Activated CD8-positive, alpha-beta memory T cell treated with anti-CD3 and anti-CD28 coated beads, Interleukin-2, amount 50 U/mL, for 1 hour (primary cell): ENCODE measurements around the gene MYOM1.
"Not testable (repeated sequence)": the region's sequence is repeated elsewhere in the genome, so short reads cannot be mapped to it uniquely, and the experiment has no call there.

Experiments
- DNase-seq: peaks from one replicate; pipeline ENCODE4 v3.0.0-alpha.2; 2020; ENCODE audit errors: extremely low read depth

Gene MYOM1

GRCh38 chr18:3086871-3087270, 132.9 kb downstream of the MYOM1 start:
- no peak for DNase-seq

DNA sequence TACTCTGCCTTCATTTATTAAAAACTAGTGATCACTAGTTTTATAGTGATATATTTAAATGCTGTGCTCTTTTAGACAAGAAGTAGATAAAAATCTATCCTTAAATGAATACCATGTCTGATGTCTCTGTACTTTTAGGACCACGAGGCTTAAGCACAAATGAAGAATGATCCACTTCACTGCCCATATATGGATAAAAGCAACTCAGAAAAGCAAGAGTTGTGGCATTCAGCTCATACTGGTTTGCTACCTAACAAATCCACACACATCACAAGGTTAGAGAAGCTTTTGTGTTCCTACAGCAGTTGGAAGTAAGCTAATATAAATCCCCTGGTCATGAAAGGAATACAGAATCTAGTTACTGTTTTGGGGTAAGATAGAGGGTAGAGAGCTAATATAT, 134.2 kb downstream of the MYOM1 start:
- no peak for DNase-seq

DNA sequence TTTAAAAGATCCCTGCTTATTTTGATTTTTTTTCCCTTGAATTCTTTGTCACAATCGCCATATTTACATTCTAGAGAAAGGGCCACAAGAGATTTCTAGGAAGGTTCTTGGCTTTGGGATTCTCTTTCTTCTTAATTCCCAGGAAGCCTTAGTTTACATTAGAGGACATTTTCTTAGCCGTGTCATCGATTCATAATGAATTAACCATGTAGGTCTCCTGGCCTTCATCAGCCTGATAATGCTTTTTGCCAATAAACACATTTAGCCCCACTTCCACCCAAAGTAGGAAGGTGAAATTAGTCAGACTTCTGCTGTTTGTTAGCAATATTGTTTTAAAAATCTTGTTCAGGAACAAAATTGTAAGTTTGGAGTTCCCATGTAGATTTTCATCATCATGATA, 135.6 kb downstream of the MYOM1 start:
- DNase-seq, result no peak

DNA sequence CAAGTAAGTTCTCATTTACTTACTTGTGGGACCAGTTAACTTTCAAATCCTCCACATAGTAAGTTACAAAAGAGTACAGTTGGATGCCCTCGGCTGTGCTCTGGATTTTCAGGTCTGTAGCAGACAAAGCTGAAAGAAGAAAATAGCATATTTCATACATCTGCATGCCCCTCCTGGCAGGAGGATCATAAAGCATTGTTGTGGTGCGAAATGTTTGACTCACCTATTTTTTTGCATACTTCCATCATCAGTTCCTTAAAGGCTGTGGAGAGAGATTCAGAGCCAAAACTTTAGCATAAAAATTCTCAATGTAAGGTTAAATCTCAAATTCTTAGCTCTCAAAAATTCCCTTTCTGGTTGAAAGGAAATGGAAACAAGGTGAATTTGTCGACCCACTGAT, 136.0 kb downstream of the MYOM1 start:
- no peak for DNase-seq

DNA sequence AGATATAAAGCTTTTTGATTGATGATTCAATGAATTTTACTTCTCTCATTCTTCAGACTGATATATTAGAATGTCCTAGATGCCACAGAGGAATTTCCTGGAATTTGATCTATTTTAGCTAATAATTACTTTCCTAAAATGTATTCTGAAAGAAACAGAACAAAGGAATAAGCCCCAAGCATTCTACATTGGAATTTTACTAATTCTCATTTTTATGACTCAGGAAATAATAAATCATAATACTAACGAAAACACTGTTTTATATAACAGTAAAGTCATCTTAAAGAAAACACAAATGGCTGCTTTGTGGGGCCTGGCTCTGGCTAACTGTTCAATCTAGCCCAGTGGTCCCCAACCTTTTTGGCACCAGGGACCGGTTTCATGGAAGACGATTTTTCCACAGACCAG, 138.2 kb downstream of the MYOM1 start:
- DNase-seq, result no peak

GRCh38 chr18:3079653-3080052, 140.1 kb downstream of the MYOM1 start:
- DNase-seq, result no peak

GRCh38 chr18:3075491-3075890, 144.3 kb downstream of the MYOM1 start:
- DNase-seq, result no peak

DNA sequence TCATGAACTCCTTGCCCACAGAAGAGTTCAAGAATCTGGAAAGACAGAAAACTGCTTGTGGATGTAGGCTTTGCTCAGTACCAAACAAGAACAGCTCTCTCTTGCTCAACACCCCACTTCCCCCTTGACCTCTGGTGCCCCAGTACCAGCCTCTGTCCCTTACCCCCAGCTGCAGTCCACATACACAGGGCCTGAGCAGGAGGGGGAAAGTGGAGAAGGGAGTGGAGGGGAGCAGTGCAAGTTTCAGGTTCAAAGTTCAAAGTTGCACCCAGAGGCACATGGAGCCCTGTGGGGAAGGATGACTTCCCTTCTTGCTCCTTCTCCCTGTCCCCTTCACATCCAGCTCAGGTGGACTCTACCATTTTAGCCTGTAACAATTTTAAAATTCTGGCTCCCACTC, 145.7 kb downstream of the MYOM1 start:
- no peak for DNase-seq

GRCh38 chr18:3073353-3073752, 146.4 kb downstream of the MYOM1 start:
- not testable (repeated sequence) for DNase-seq

DNA sequence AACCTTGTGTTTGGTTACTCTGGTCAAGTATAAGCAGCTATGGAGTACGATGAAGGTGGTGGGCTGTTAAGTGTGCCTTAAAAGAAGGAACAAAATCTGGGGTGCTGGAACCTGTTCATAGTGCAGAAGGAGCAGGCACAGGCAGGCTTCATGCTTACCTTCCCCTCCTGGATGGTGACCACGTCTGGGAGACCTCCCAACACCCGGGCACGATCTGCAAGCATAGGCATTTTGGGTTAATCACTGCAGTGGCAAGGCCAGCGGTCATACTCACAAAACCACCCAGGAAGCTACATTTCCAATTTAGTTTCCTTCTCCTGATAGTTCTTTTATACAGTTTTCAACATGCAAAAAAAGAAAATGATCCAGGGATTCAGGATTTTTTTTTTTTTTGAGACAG, 148.1 kb downstream of the MYOM1 start:
- DNase-seq, result no peak

- DNase-seq, result no peak
These were observed 149.9 kb downstream of the MYOM1 start for GRCh38 chr18:3069671-3070433.

DNA sequence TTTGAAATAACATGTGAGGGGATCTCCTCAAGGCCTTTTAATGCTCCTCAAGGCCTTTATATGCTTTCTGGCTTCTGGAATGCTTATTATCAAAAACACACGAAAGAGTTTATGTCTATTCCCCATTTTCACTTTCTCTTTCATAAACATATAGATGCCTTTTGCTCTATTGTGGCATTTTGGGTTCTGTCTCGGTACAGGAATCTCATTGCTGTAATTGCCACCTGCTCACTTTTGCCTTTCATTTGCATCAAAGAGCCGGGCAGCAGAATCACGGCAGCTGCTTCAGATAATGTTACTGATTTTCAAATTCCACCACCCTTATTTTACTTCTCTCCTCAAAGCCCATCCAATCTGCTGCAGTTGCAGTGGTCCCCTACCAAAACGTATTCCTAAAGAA, 152.0 kb downstream of the MYOM1 start:
- no peak for DNase-seq

DNA sequence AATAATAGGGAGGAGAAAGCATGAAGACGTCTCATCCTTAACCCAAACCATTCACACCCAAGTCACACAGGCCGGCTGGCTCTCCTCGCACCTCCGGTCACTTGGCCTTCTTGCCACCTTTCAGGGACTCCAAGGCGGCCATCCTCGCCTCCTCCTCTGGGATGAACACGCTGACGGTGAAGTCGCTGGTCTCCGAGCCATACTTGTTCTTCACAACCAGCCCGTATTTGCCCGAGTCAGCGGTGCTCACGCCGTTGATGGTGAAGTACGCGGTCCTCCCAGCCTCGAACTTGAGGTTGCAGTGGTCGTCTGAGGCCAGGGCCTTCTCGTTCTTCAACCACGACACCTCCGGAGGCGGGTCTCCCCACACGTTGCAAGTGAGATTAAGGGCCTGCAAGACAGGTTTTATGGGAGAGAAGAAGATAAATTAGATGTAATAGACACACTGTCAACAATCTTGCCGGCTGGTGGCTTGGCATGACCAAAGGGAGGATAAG, 152.6 kb downstream of the MYOM1 start:
- DNase-seq, result no peak

- no peak for DNase-seq
These were observed 153.2 kb downstream of the MYOM1 start for GRCh38 chr18:3066341-3067110.

DNA sequence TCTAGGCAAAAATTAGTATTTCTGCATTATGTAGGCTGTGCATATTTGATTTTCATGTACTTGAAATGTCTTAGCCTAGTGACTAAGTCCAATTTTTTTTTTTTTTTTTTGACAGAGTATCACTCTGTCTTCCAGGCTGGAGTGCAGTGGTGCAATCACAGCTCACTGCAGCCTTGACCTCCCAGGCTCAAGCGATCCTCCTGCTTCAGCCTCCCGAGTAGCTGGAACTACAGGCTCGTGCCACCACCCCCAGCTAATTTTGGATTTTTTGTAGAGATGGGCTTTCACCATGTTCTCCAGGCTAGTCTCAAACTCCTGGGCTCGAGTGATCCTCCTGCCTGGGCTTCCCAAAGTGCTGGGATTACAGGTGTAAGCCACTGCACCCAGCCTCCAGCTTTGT, 156.0 kb downstream of the MYOM1 start:
- not testable (repeated sequence) for DNase-seq

GRCh38 chr18:3062798-3063680, 156.7 kb downstream of the MYOM1 start:
- DNase-seq, result no peak

DNA sequence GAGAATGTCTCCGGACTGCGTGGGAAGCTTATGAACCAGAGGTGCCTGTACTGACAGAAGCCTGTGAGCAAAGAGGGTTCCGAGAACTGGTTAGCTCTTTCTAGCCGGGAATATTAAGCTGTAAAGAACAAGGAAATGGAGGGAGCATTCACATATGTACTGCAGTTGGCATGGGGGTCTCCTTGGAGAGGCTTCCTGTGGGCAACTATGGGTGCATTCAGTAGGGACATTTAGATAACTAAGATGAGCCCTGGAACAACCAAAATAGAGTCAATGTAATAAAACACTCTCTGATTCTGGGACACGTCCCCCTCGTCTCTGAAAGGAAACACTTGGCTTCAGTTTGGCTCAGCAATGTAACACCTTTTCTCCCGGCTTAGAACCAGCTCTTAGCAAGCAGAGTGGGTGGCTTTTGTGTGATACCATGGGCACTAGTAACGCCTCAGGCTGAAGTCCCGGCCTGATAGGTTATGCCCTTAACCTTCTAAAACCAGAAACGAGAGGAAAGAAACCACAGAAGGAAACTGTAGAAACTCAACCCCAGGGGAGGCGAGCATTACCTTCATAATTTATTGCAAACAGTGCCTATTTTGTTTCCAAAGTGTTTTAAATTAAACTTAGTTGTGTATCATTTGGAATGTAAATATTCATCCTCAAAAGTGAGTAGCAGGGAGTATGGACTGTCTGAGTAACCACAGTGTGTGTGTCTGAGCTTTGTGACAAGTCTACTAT, 158.0 kb downstream of the MYOM1 start:
- DNase-seq, result no peak

DNA sequence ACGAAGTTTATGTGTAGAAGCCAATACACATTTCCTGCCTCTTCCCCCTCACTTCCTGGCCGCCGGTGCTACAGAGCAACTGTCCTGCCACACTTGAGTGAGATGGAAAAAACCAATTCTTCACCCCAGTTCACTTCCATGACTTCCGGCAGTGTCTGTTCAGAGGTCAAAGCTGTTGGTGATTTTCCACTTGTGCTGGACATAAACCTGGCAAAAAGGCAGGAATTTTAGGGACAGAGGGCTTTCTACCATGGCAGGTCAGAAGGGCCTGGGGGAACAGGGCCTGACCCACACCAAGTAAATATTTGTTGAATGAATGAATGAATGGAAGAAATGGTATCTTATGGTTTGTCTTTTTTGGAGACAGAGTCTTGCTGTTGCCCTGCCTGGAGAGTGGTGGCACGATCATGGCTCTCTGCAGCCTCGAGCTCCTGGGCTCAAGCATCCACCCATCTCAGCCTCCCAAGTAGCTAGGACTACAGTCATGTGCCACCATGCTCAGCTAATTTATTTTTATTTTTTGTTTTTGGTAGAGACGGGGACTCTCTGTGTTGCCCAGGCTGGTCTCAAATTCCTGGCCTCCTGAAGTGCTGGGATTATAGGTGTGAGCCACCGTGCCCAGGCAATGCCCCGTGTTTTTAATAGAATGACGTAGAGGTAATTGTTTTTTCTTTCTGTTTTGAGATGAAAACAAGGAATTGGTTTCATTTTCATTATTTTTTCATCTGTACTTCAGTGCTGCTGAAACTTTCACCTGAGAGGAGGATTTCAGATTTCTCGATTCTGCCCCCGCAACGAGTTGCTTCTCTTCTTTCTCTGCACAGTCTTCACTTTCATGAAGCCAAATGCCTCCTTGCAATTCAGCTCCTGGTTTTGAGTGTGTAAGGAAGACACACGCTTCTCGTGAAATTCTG, 158.8 kb downstream of the MYOM1 start:
- DNase-seq, result no peak

- DNase-seq, result no peak
These were observed 160.5 kb downstream of the MYOM1 start for GRCh38 chr18:3059272-3059671.
